DMS53 (cell line): Measurements from ENCODE around the gene TRIM43B.
"Not testable (repeated sequence)": the region's sequence is repeated elsewhere in the genome, so short reads cannot be mapped to it uniquely, and the experiment has no call there.

Experiments used
- DNase-seq: peaks from one replicate; lab custom pipeline; 2025; lab: John Stamatoyannopoulos, UW

Gene TRIM43B

GRCh38 chr2:95484654-95485053 is at the start of gene TRIM43B:
TSS of gene TRIM43B (minus strand) at chr2:95484754. CDS start at chr2:95482714, 2,040 bp downstream.
- not testable (repeated sequence) for DNase-seq

GRCh38 chr2:95531254-95531771 is 46.8 kb upstream of the TRIM43B start:
- DNase-seq, result no peak

- no peak for DNase-seq
Measured at GRCh38 chr2:95530734-95531133, 46.2 kb upstream of the TRIM43B start.

- peak; percentile 93 for DNase-seq
Measured at GRCh38 chr2:95526360-95527341, 42.1 kb upstream of the TRIM43B start.

- peak; percentile 95 for DNase-seq
Measured at GRCh38 chr2:95525294-95526035, 40.9 kb upstream of the TRIM43B start.

GRCh38 chr2:95524195-95524594 is 39.6 kb upstream of the TRIM43B start:
- DNase-seq, result no peak

- no peak for DNase-seq
Measured at GRCh38 chr2:95514718-95515117, 30.2 kb upstream of the TRIM43B start.

- DNase-seq, result not testable (repeated sequence)
Measured at GRCh38 chr2:95514226-95514625, 29.7 kb upstream of the TRIM43B start.

GRCh38 chr2:95509408-95509807 is 24.9 kb upstream of the TRIM43B start:
- no peak for DNase-seq

GRCh38 chr2:95505222-95505621 is 20.7 kb upstream of the TRIM43B start:
- no peak for DNase-seq

GRCh38 chr2:95500854-95501253 is 16.3 kb upstream of the TRIM43B start:
- DNase-seq, result no peak

- DNase-seq, result peak; percentile 68
Measured at GRCh38 chr2:95492076-95492475, 7.5 kb upstream of the TRIM43B start.

- not testable (repeated sequence) for DNase-seq
Measured at GRCh38 chr2:95475025-95475424, 9.5 kb downstream of the TRIM43B start.

GRCh38 chr2:95467984-95468383 is 16.6 kb downstream of the TRIM43B start:
- not testable (repeated sequence) for DNase-seq

- not testable (repeated sequence) for DNase-seq
Measured at GRCh38 chr2:95466572-95466971, 18.0 kb downstream of the TRIM43B start.

- DNase-seq, result not testable (repeated sequence)
Measured at GRCh38 chr2:95463292-95463691, 21.3 kb downstream of the TRIM43B start.

GRCh38 chr2:95445317-95445716 is 39.2 kb downstream of the TRIM43B start:
- not testable (repeated sequence) for DNase-seq

GRCh38 chr2:95442474-95443099 is 42.0 kb downstream of the TRIM43B start:
- not testable (repeated sequence) for DNase-seq

- not testable (repeated sequence) for DNase-seq
Measured at GRCh38 chr2:95435872-95436209, 48.7 kb downstream of the TRIM43B start.

- not testable (repeated sequence) for DNase-seq
Measured at GRCh38 chr2:95435162-95435871, 49.2 kb downstream of the TRIM43B start.

- DNase-seq, result not testable (repeated sequence)
Measured at GRCh38 chr2:95434507-95435076, 50.0 kb downstream of the TRIM43B start.
